ENCODE results near the gene A3GALT2. TPM values are rescaled to one million over a fixed set of nuclear protein-coding genes. Genes with fewer than 3 reads are reported as not detected.

The A3GALT2 gene
- polyA plus RNA-seq, 1 of the 3 experiments (the other 2 are of a cell fraction): 0.07 TPM

GRCh38 chr1:33342041-33342723, 21.3 kb upstream of the A3GALT2 start:
- ChIA-PET CTCF (interaction anchor here (0.6 to 1.1 kb wide), 4 partner anchors 25 to 1571 kb away, joined by 3 to 5 read pairs (median 3); no protein-coding TSS in a partner anchor), POLR2A (no interaction called here)
- Histone ChIP-seq H3K27ac (ENCODE audit: low read depth in 2 of 2, low read length in 1 of 2) (peak overlapping the region; percentile 39 to 97), H3K79me2 (ENCODE audit: insufficient read depth) (peaks cover 98% of the 10 kb centered on the region), H4K20me1 (ENCODE audit: insufficient read depth) (peaks cover 79% of the 10 kb centered on the region), H3K4me3 (ENCODE audit: low read depth in 2 of 2, low read length in 1 of 2) (peak overlapping the region in 1 of 2 experiments; percentile 17; a peak in 2 of 4 replicates), H3K27me3 (ENCODE audit: insufficient read depth) (no peaks in the 10 kb centered on the region), H2AFZ (ENCODE audit: low read depth) (no peak overlapping the region), H3K4me1 (ENCODE audit: control insufficient read depth in 1 of 2, insufficient read depth in 2 of 2, low read depth in 1 of 2, low read length in 1 of 2) (peaks cover 62 to 90% of the 10 kb centered on the region in 2 experiments), H3F3A (replicated peaks; ENCODE audit: insufficient read depth) (peaks cover 57% of the 10 kb centered on the region), H3K9me2 (no peaks in the 10 kb centered on the region), H3K4me2 (peak overlapping the region; percentile 71), H3K36me3 (replicated peaks in 1 of 2; ENCODE audit: control insufficient read depth in 1 of 2, insufficient read depth in 2 of 2, low read length in 1 of 2) (peaks cover 52 to 53% of the 10 kb centered on the region in 2 experiments), H3K9me3 (no peaks in the 10 kb centered on the region), H3K9ac (peak overlapping the region; percentile 29; the same call in 1 of the 2 replicates)
- WGBS (ENCODE audit: low lambda C conversion rate): 34% methylated on average over 6 of the region's 7 CpGs
- DNase-seq: no peak
- TF ChIP-seq PBX3 (IDR thresholded peaks at IDR 0.05) (peak; percentile 72), USF2 (IDR thresholded peaks at IDR 0.05; ENCODE audit: borderline replicate concordance, low read depth, low read length) (no peak), NRF1 (IDR thresholded peaks at IDR 0.05; ENCODE audit: low read depth, low read length) (no peak), POLR2AphosphoS5 (IDR thresholded peaks at IDR 0.05; ENCODE audit: low read depth, low read length) (peak; percentile 52), SMC3 (IDR thresholded peaks at IDR 0.05; ENCODE audit: low read depth, low read length) (no peak), MAX (IDR thresholded peaks at IDR 0.05; ENCODE audit: low read depth) (peak; percentile 87), JUND (IDR thresholded peaks at IDR 0.05) (peak; percentile 62), RAD21 (IDR thresholded peaks at IDR 0.05; ENCODE audit: low read length) (no peak), ELF1 (IDR thresholded peaks at IDR 0.05) (peak; percentile 28; the same call in 1 of the 2 replicates), ZBTB33 (IDR thresholded peaks at IDR 0.05; ENCODE audit: borderline replicate concordance, low read depth) (no peak), RXRA (IDR thresholded peaks at IDR 0.05; ENCODE audit: borderline replicate concordance, low read depth) (peak; percentile 29; the same call in 1 of the 2 replicates), MEF2A (IDR thresholded peaks at IDR 0.05; ENCODE audit: borderline replicate concordance, low read depth) (no peak), YY1 (IDR thresholded peaks at IDR 0.05; ENCODE audit: low read depth) (peak; percentile 83; the same call in 1 of the 2 replicates), USF1 (IDR thresholded peaks at IDR 0.05; ENCODE audit: borderline replicate concordance, low read depth) (no peak), GATA2 (CRISPR knock-in tag; IDR thresholded peaks at IDR 0.05) (no peak), TCF12 (IDR thresholded peaks at IDR 0.05) (peak; percentile 89), MXI1 (IDR thresholded peaks at IDR 0.05; ENCODE audit: low read depth, low read length) (0 out of 2 replicates have a peak, but pooled peaks have one; percentile 21), TAF1 (IDR thresholded peaks at IDR 0.05; ENCODE audit: borderline replicate concordance, low read depth, low read length) (no peak), EP300 (IDR thresholded peaks at IDR 0.05; ENCODE audit: borderline replicate concordance in 1 of 2, low read depth in 1 of 2, low read length in 1 of 2) (peak in 1 of 2 experiments; percentile 65; a peak in 1 of 4 replicates), IRF3 (IDR thresholded peaks at IDR 0.05; ENCODE audit: low read depth, low read length) (no peak), CHD2 (IDR thresholded peaks at IDR 0.05; ENCODE audit: low read length, partially characterized antibody) (peak; percentile 34), GABPA (IDR thresholded peaks at IDR 0.05; ENCODE audit: low read depth) (no peak), RFX5 (IDR thresholded peaks at IDR 0.05; ENCODE audit: low read length) (no peak), FOXJ3 (CRISPR knock-in tag; IDR thresholded peaks at IDR 0.05) (no peak), NFIC (IDR thresholded peaks at IDR 0.05; ENCODE audit: borderline replicate concordance) (peak; percentile 66), FOXM1 (IDR thresholded peaks at IDR 0.05; ENCODE audit: low read depth) (no peak), CTCF (IDR thresholded peaks at IDR 0.05) (no peak)

Measured in SK-N-SH (cell line).